T-helper 22 cell (primary cell): ENCODE results near the gene FLT4.
"Not testable (repeated sequence)": the region's sequence is repeated elsewhere in the genome, so short reads cannot be mapped to it uniquely, and the experiment has no call there.

Experiments used
- DNase-seq: peaks from one replicate; pipeline ENCODE4 v3.0.0-alpha.2; 2020; ENCODE audit warnings: low read depth

FLT4 gene

GRCh38 chr5:180649297-180650039 is at the start of gene FLT4:
Gene FLT4 (minus strand): TSS chr5:180649600. CDS start chr5:180649545, 55 bp downstream.
- no peak for DNase-seq

GRCh38 chr5:180699042-180699441 is 49.6 kb upstream of the FLT4 start:
- no peak for DNase-seq

GRCh38 chr5:180696116-180696515 is 46.7 kb upstream of the FLT4 start:
- no peak for DNase-seq

DNA sequence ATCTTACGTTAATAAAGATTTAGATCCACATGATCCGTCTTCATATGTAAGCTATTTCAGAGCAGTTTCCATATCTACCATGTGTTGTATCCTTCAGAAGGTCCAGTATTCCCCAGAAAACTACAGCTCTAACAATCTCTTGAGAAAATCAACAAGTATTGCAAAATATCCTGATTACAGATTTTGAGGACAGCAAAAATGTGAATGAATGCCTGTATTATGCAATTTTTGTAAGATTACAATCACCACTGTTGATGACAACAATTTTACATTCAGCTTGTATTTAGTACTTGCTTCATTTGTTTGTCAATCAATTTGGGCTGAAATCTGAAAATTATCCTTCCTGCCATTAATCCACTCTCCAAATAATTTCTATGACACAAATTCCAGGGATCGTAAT is 43.0 kb upstream of the FLT4 start:
- no peak for DNase-seq

- no peak for DNase-seq
Measured at GRCh38 chr5:180691046-180691445, 41.6 kb upstream of the FLT4 start.

DNA sequence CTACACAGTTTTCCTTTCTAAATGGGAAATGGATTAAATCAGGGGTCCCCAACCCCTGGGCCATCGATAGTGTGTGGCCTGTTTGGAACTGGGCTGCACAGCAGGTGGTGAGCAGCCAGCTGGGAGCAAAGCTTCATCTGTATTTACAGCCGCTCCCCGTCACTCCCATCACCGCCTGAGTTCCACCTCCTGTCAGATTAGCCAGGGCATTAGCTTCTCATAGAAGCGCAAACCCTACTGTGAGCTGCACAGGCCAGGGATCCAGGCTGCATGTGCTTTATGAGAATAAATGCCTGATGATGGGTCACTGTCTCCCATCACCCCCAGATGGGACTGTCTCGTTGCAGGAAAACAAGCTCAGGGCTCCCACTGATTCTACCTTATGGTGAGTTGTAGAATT is 41.2 kb upstream of the FLT4 start:
- DNase-seq = no peak

DNA sequence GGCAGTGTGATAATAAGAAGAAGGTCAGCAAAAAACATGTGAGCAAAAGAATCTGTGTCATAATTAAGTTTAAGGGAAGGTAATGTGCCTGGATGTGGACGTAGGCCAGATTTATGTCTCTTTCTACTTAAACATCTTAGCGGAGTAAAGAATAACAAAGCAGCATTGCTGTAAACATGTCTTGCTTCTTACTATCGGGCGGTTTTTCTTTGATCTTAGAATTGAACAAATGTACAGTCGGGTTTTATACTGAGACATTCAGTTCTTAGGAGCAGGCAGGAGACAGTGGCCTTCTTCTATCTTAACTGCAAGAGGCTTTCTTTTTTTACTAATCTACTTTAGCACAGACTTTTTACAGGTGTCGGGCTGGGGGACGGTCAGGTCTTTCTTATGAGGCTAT is 40.4 kb upstream of the FLT4 start:
- DNase-seq = no peak

- no peak for DNase-seq
Measured at GRCh38 chr5:180689071-180689694, 39.8 kb upstream of the FLT4 start.

GRCh38 chr5:180688330-180689070 is 39.1 kb upstream of the FLT4 start:
- no peak for DNase-seq

GRCh38 chr5:180686799-180687198 is 37.4 kb upstream of the FLT4 start:
- not testable (repeated sequence) for DNase-seq

DNA sequence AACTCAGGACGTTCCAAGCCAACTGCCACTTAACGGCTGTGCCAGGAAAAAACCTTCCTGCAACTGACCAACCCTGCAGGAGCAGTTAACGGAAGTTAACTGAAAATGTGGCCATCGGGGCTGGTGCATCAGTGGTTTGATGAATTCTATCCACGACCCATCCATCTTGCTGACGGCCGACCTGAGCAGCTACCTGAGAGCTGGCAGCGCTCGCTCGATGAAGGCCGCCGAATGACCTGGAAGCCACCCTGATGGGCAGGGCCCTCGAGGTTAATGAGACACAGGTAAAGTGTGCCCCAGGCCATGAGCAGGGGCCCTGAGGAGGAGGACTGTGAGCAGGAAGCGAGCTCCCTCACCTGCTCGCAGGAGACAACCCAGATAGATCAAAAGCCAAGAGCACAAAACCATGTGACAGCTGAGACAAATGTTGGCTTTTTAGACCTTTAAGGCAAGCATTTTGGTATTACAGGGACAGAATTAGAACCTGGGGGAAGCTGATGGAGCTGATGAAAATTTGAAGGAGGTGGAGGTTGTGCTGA is 35.3 kb upstream of the FLT4 start:
- DNase-seq = no peak

- no peak for DNase-seq
Measured at GRCh38 chr5:180683220-180683922, 34.0 kb upstream of the FLT4 start.

DNA sequence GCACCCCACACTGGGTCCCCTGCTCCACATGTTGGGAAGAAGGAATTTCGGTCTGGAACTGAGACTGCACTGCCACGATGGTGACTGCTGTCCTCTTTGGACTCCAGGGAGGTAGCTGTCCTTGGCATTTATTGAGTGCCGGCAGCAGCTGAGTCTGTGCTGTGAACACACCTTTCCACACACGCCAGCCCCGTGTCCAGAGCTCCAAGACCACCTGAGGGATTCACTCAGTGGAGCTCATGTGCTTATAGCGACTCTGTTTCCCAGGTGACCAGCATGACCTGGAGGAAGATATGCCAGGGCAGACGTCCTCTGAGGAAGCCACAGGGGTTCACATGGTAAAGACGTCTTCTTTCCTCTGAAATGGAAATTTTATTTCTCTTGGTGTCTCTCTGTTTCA is 33.2 kb upstream of the FLT4 start:
- DNase-seq = no peak

DNA sequence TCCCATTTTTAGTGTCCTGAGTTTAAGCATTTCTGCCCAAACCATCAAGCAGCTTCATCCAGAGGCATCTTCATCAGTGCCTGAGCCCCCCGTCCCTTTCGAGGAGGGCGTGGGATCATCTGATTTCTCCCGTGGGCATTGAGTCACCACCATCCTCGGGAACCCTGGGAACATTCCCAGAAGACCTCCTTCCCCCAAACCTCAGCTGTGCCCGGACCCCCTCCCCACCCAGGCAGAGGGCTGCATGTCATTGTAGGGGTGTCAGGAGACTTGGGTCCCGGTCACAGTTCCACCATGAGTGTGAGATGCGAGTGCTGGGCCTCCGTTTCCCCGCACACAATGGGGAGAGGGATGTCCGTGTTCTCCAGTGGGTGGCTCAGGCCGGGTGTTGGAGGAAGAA is 32.6 kb upstream of the FLT4 start:
- not testable (repeated sequence) for DNase-seq

DNA sequence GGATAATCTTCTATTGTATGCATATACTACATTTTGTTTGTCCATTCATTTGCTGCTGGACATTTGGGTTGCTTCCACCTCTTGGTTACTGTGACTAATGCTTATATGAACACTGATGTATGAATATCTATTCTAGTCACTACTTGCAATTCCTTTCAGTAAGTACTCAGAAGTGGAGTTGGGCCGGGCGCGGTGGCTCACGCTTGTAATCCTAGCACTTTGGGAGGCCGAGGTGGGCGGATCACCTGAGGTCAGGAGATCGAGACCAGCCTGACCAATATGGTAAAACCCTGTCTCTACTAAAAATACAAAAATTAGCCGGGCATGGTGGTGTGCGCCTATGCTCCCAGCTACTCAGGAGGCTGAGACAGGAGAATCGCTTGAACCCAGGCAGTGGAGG is 28.9 kb upstream of the FLT4 start:
- not testable (repeated sequence) for DNase-seq

GRCh38 chr5:180675036-180675635 is 25.7 kb upstream of the FLT4 start:
- DNase-seq = no peak

GRCh38 chr5:180674090-180674475 is 24.7 kb upstream of the FLT4 start:
- not testable (repeated sequence) for DNase-seq

DNA sequence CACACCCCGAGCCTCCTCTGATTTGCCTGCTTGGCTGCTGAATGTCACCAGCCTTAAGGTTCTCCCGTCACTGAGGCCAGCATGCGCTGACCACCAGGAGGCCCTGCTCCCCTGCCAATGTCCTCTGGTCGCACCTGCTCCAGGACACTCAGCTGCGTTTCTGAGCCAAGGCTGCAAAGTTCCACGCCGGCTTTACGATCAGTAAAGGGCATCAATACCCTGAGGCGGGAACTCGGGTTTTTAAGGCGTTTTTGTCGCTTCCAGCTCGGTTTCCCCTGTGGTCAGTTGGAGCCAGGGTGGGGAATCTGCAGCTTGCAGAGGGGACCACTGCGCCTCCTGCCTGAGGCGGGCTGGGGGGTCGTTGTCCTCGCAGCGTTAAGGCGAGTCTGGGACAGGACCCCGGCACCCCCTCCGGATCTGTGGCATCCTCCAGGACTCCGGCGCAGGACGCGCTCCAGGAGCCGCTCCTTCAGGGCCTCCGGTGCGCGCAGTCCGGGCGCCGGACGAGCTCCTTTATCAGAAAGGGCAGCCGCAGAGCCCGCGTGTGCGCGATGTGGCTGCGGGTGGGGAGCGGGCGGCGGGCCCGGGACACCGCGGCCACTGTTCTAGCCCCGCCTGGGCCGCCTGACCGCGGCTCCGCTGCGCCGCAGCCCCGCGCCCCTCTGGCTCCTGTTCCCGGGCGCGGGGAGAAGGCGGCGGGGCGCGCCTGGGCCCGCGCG is 24.1 kb upstream of the FLT4 start:
- no peak for DNase-seq

GRCh38 chr5:180671958-180672524 is 22.6 kb upstream of the FLT4 start:
- DNase-seq = not testable (repeated sequence)

DNA sequence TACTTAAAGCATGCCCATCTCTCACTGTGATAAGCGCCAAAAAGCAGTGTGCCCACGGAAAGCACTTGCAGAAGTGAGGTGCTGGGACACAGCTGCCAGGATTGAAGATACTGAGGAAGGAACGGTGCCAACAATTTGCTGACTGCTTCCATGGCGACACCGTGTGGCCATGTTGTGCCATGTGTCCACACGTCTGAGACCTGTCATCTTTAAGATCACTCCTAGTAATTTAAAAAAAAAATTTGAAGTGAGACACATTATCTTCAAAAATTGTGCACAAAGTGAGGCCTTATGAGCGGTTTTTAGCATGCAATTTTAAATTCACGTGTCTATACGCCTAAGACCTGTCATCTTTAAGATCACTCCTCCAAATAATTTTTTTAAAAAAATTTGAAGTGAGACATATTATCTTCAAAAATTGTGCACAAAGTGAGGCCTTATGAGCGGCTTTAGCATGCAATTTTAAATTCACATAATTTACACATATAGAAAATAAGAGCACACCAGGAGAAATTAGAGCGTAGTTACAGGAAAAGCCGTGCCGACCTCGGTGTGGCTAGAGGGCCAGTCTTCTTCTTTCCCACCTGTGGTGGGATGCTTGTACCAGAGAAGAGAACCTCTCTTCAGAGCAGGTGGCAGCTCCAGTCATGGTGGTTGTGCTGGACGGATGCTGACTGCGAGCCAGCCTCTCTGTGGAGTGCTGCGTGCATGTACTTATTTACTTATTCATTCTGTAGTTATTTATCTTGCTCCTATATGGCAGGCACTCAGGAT is 21.4 kb upstream of the FLT4 start:
- DNase-seq = no peak
